Mucosa of descending colon (tissue), 3 donors: Measurements from ENCODE around the gene NPAT. TPM values are rescaled to one million over a fixed set of nuclear protein-coding genes. Genes with fewer than 3 reads are reported as not detected.
"Not testable (repeated sequence)": the region's sequence is repeated elsewhere in the genome, so short reads cannot be mapped to it uniquely, and the experiment has no call there.

Source experiments
- ATAC-seq: fragments of 200-7000 bp; cut with Tn5 transposase; one replicate; pipeline ENCODE4 v1.9.1; 2020; ENCODE audit warnings: mild to moderate bottlenecking, moderate library complexity
- DNase-seq, 3 donors: peaks; one replicate each; pipeline ENCODE4 v3.0.0-alpha.2; 2020
- H3K36me3 ChIP-seq: fragments of 200-600 bp; one replicate; pipeline ENCODE4 v1.8.0; 2021; ENCODE audit warnings: low read depth, mild to moderate bottlenecking
- H3K4me1 ChIP-seq: fragments of 200-600 bp; one replicate; pipeline ENCODE4 v1.8.0; 2021; ENCODE audit warnings: low read depth, mild to moderate bottlenecking
- H3K4me3 ChIP-seq: fragments of 200-600 bp; one replicate; pipeline ENCODE4 v1.8.0; 2021; ENCODE audit warnings: mild to moderate bottlenecking
- H3K9me3 ChIP-seq: fragments of 200-600 bp; one replicate; pipeline ENCODE4 v1.8.0; 2021; ENCODE audit warnings: mild to moderate bottlenecking
- CTCF ChIP-seq: fragments of 200-600 bp; IDR thresholded peaks from one replicate; pipeline ENCODE4 v1.8.0; 2022; ENCODE audit warnings: antibody characterized with exemption, mild to moderate bottlenecking
- intact Hi-C, 2 donors: fragments of 100-400 bp; cut with DNase I in 1 of 2; cut with micrococcal nuclease in 1 of 2; formaldehyde crosslinking; loops; one replicate each; pipeline versions ENCODE4 v1.11.0 to v1.11.1; 2022; cut with DNase I, micrococcal nuclease
- total RNA-seq, 3 donors: library from RNA; stranded (reverse); fragmentation: NEBNext Ultra II Directional in 2 of 3; extraction: Animal tissue kit (Norgen Biotek cat#: 25700) in 2 of 3; gene quantifications; one replicate each; pipeline versions ENCODE4 v1.2.1 to v1.2.4, GENCODE V29; 2021 to 2023
- donor health status: DM: no; HTN: no; CAD: no; lungs with moderate emphysema.
- donor health status: DM: no; HTN: no; CAD: no.
- donor health status: DM: no; HTN: yes; CAD: no.

The NPAT gene
- total RNA-seq, 3 donors from 2014 or later, result 11.1 to 15.8 (median 14.7) TPM

- no peak for TF ChIP-seq CTCF
Measured at GRCh38 chr11:108144615-108145014, 77.8 kb downstream of the NPAT start.

GRCh38 chr11:108142304-108142703, 80.1 kb downstream of the NPAT start:
- H3K36me3 ChIP-seq, result peaks cover 4% of the 10 kb centered on the region
- H3K9me3 ChIP-seq, result no peaks in the 10 kb centered on the region
- intact Hi-C loops, result no loop called here
- no peak for ATAC-seq
- H3K4me1 ChIP-seq, result no peaks in the 10 kb centered on the region
- no peak for TF ChIP-seq CTCF
- DNase-seq, result no peak
- H3K4me3 ChIP-seq, result no peak overlapping the region

More at GRCh38 chr11:108144615-108145014, 77.8 kb downstream of the NPAT start:
- H3K9me3 ChIP-seq, result no peaks in the 10 kb centered on the region
- no peak for ATAC-seq
- no peak overlapping the region for H3K4me3 ChIP-seq
- intact Hi-C loops, result no loop called here
- H3K36me3 ChIP-seq, result peaks cover 4% of the 10 kb centered on the region
- DNase-seq, result no peak
- H3K4me1 ChIP-seq, result no peaks in the 10 kb centered on the region

- ATAC-seq (no peak), DNase-seq (no peak)
- no peak for TF ChIP-seq CTCF
- Histone ChIP-seq H3K4me1 (no peaks in the 10 kb centered on the region), H3K9me3 (no peaks in the 10 kb centered on the region), H3K36me3 (peaks cover 4% of the 10 kb centered on the region), H3K4me3 (no peak overlapping the region)
- intact Hi-C loops, result no loop called here
Measured at GRCh38 chr11:108137212-108137611, 85.2 kb downstream of the NPAT start.

GRCh38 chr11:108135845-108136544, 86.4 kb downstream of the NPAT start:
- ATAC-seq (no peak), DNase-seq (no peak)
- no peak for TF ChIP-seq CTCF
- H3K4me3 ChIP-seq, result no peak overlapping the region
- H3K36me3 ChIP-seq, result peaks cover 3% of the 10 kb centered on the region
- intact Hi-C loops, result no loop called here
- H3K4me1 ChIP-seq, result no peaks in the 10 kb centered on the region
- H3K9me3 ChIP-seq, result no peaks in the 10 kb centered on the region

GRCh38 chr11:108132993-108133538, 89.4 kb downstream of the NPAT start:
- H3K4me3 ChIP-seq, DNase-seq, intact Hi-C loops, H3K36me3 ChIP-seq, H3K4me1 ChIP-seq, H3K9me3 ChIP-seq, ATAC-seq: not testable (repeated sequence)

GRCh38 chr11:108131993-108132392, 90.4 kb downstream of the NPAT start:
- no peaks in the 10 kb centered on the region for H3K36me3 ChIP-seq
- no peaks in the 10 kb centered on the region for H3K4me1 ChIP-seq
- no peak for TF ChIP-seq CTCF
- H3K4me3 ChIP-seq, result no peak overlapping the region
- H3K9me3 ChIP-seq, result no peaks in the 10 kb centered on the region
- ATAC-seq (no peak), DNase-seq (no peak)
- intact Hi-C loops, result no loop called here
